NCI-H460 (cell line): ENCODE results near the gene ACAD9. TPM values are rescaled to one million over a fixed set of nuclear protein-coding genes. Genes with fewer than 3 reads are reported as not detected.
"Not testable (repeated sequence)": the region's sequence is repeated elsewhere in the genome, so short reads cannot be mapped to it uniquely, and the experiment has no call there.

Experiments used
- DNase-seq: peaks from one replicate; pipeline ENCODE4 v3.0.0-alpha.2; 2016; ENCODE audit warnings: low read depth; ENCODE audit errors: extremely low read depth
- polyA plus RNA-seq: library from polyadenylated mRNA; depleted of rRNA; stranded (reverse); fragments of >200 nt; gene quantifications from 2 replicates; pipeline ENCODE4 v1.2.3, GENCODE V29; 2014; cell fraction: nucleus; rRNA removed
- total RNA-seq: library from RNA; depleted of rRNA; stranded (reverse); fragments of >200 nt; shearing (Covaris generic); gene quantifications from 2 replicates; pipeline ENCODE4 v1.2.3, GENCODE V29; 2014; rRNA removed

The ACAD9 gene
- total RNA-seq = 14.8 and 20.0 TPM in 2 replicates
- 47.4 and 50.1 TPM in 2 replicates for polyA plus RNA-seq

DNA sequence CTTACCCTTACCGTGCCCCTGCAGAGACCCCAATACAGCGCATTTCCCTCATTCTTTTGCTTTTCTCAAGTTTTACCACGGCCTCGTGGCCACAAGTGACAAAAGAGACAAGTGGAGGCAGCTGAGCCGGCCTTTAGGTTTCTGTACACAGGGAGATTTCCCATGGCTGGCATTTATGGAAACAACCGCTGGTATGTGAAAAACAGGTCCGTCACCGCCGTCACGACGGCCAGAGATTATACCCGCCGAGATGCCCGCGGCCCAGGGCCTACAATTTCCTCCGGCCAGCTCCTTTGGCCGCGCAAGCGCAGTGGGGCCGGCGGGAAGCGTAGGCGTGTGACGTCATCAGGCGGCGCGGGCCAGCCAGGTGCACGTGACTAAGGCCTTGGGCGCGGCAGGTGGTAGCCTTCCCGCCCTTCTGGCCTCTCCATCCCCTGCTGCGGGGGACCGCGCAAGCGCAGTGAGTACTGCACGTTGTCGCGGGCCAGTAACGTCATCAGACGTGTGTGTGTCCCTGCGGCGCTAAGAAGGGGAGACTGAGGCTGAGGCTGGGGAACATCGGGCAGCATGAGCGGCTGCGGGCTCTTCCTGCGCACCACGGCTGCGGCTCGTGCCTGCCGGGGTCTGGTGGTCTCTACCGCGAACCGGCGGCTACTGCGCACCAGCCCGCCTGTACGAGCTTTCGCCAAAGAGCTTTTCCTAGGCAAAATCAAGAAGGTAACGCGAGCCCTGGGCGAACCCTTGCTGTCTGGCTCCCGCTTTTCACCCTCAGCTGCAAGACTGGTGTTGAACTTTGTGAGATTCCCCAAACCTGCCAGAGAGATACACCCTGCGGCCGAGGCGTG lies at the start of gene ACAD9:
Gene ACAD9, plus strand, starts transcription at position 496 of the 845 bp plus-strand sequence. Its CDS starts 72 bp downstream, at position 568.
- peak; percentile 94 for DNase-seq

DNA sequence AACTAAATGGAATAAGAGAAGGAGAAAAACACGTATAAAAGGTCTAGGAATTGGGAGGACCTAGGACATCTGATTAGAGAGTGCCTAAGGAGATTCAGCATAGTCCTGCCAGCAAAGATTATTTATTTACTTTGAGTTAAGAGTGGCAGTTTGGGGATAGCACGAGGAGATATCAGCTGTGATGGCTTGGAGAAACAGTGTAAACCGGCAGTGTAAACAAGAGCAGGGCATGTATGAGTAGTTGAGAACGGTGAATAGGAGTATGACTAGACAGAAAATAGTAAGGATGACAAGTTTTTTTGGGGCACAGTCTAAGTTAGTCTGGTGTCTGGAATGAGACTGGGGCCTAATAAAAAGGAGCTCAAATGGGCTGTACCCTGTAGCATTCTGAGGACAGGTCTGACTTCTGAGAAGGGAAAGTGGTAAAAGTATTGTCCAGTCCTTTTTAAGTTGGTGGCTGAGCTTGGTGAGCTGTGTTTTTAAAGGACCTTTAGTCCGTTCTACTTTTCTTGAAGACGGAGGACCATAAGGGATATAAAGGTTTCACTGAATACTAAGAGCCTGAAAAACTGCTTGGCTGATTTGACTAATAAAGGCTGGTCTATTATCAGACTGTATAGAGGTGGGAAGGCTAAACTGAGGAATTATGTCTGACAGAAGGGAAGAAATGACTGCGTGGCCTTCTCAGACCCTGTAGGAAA lies 49.3 kb upstream of the ACAD9 start:
- not testable (repeated sequence) for DNase-seq

DNA sequence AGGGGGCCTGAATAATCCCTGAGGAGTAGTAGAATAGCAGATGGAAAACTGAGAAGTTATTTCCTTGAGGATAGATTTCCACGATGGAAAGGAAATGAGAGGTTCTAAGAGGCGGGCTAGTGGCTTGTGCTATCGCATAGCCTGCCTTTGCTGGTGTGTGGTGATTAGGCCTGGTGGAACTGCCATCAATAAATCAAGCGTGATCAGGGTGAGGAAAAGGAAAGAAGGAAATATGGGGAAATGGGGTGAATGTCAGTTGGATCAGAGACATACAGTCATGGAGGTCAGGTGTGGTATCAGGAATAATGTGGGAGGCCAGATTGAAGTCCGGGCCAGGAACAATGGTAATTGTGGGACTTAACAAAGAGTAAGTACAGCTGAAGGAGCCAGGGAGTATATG lies 48.7 kb upstream of the ACAD9 start:
- DNase-seq = not testable (repeated sequence)

DNA sequence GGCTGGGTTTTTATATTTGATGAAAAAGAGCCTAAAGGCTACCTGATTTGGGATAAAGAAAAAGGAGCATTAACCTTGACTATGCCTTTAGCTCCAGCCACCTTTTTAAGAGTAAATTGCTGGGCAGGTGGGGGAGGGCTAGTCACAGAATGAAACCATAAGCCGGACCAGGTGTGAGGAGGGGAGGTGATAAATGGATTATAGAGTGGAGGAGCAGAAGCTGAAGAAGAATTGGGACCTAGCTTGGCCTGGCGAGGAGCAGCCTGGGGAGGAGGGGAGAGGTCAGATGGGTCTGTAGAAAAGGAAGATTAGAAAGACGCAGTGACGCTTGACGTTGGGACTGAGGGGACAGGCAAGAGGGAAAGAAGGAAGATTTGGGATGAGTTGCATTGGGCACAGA lies 46.4 kb upstream of the ACAD9 start:
- not testable (repeated sequence) for DNase-seq

DNA sequence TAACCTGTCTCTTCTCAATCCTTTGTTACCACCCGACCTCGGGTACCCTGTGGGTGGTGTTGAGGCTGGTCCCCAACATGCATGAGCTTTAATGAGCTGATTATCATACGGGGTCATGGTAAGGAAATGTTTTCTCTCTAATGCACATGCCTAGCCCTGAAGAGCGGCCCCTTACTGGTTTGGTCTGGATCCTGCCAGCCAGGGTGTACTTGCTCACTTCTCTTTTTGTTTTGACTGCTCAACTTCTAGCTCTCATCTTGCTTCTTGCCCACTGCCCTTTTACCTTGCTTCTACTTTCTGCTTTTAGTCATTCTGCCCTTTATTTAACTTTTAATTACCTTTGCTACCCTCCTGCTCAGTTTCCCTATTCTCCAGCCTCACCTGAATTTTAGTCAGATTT lies 44.3 kb upstream of the ACAD9 start:
- no peak for DNase-seq

DNA sequence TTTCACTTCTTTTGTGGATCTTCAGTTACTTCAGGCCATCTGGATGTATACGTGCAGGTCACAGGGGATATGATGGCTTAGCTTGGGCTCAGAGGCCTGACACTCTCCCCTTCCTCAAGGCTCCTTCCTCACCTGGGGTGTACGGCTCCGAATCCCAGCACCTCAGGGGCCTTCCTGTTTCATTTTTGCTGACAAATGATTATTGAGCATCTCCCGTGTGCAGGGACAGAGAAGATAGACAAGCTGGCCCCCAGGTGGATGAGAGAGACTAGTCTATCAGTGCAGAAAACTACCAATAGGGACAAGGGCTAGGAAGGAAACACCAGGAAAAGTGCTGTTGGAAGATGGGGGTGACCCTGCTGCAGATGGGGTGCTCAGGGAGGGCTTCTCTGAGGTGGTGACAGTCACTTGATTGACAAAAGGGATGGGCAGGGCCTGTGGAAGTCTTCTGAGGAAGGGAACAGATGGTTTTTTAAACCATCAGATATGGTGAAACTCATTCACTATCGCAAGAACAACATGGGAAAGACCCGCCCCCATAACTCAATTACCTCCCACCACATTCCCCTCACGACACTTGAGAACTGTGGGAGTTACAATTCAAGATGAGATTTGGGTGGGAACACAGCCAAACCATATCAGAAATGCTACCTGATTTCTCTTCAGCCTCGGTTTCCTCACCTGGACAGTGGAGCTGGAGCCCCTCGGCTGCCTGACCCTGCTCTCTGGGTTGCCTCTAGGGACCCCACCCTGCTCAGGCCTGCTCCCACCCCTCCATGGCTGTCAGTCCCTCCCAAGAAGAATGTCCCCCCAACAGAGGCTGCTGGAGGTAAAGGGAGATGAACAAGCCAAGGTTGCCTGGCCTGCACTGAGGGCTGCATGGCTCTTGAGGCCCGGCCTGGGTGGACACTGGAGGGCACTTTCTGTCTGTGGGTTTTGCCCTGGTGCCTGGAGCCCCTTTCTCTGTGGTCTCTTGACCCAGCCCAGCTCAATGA lies 37.2 kb upstream of the ACAD9 start:
- no peak for DNase-seq

DNA sequence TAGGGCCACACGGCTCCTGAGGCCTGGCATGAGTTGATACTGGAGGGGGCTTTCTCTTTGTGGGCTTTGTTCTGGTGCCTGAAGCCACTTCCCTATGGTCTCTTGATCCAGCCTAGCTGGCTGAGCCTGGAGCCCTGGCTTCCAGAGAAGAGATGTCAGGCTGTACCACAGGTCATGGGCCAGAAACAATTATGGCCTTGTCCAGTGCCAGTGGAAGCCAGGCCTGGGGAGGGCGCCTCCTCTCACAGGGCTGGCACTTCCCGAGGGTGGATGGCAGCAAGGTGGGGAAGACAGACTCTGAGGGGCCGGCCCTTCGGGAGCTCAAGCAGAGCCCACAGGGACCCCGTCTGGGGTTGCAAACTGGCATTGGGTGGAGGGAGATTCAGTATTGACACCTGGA lies 34.9 kb upstream of the ACAD9 start:
- DNase-seq = no peak

DNA sequence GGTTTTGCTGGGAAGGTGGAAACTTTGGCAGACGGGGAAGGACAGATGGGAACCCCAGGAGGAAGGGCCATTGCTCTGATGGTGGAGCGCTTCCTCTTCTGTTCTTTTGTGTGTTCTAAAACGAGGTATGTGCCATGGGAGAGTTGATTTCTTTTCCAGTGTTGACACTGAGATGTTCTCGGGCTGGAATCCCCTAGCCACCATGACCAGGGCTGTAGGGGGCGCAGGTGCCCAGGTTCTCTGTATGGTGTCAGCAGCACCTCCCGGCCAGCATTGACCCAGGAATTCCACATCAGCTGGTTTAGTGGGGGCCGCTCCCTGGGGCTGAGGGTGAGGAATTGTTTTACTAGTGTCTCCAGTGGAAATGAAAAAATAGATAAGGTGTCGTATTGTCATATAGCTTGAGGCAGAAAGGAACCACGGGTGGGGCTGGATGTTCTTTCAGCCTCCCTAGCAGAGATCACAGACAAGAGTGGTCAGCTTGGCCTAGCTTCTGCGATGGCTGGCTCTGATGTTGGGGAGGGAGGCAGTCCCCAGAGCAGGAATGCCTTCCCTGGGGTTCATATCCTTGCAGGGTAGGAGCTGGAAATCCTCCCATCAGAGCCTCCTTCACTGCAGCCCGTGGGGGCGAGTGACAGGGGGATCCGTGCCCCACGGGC lies 34.2 kb upstream of the ACAD9 start:
- no peak for DNase-seq

DNA sequence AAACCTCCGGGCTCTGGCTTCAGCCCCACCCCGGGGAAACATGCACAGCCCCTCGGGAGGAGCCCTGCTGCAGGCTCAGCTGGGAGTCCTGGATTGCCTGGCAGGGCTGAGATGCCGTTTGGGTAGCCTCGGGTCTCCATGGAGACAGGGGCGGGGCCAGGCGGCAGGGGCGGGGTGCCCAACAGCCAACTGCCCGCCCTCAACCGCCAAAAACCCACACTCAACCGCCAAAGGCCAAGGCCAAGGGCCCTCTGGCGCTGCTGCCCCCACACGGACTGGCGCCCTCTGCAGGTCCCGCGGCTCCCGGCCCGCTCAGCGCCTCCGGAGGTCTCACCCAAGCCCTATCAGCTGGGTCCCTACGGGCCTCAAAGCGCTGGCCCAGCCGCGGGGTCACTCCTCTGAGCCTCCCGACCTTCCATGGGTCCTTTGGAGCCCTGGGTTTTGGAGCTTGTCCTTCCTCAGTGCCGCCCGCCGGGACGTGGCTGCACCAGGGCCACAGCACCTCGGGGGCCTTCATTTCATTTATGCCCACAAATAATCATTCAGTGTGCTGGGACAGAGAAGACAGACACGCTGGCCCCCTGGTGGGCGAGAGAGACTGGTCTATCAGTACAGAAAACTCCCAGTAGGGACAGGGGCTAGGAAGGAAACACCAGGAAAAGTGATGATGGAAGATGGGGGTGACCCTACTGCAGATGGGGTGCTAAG lies 33.5 kb upstream of the ACAD9 start:
- DNase-seq = peak; percentile 20

DNA sequence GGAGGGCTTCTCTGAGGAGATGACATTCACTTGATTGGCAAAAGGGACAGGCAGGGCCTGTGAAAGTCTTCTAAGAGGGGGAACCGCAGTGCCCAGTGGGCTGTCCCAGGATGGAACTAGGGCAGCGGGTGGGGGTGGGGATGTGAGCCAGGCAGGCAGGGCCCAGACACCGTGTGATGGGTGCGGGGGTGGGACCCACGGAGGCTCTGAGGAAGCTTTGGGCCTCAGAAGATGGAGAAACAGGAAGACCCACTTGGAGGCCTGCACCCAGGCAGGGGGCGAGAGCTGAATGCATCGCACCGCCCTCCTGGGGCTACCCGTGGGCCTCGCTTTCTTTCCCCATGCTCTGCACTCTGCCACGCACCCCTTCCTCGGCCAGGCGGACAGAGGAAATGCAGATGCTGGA lies 32.9 kb upstream of the ACAD9 start:
- no peak for DNase-seq

DNA sequence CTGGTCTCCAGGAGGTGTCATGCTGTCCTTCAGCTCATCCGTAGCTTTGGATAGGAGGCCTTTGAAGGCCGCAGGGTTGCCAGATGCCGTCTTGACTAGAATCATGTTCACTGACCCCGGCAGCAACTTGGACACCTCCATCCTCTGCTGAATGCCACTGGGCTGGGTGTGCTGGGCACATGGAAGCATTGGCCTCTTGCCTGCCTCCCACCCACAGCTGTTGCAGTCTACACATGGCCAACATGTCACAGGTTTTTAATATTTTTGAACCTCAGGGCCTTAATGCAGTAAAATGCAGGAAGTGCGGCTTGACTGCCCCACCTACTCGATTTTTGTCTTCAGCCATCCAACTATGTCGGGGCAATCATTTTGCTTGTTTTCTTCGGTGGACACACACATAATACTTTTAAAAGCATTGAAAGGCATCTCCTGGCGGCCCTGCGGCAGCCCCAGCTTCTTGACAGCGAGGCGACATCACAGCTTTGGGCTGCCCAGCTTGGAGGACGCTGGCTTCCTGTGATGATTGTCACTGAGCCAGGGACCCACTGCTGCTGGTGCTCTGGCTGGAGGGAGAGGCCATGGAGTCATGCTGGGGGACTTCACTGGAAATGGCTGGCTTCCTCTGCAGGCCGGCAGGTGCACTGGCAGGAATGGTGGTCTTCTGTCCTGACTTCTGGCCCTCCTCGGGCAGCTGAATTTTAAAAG lies 31.6 kb upstream of the ACAD9 start:
- DNase-seq = no peak

DNA sequence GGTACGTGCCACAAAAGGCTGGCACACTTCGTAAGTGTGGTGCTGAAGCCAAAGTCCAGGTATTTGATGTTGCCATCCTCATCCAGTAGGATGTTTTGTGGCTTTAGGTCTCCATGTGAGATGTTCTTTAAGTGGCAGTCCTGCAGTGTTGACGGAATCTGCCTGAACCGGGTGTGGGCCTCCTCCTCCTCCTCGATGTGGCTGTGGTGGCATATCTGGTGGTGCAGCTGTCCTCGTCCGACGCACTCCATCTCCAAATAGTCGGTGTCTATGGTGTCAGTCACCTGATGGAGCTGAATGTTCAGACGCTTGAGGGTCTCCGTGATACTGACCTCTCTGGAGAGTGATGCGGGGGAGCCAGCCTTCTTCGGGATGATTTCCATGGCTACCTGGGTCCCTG lies 30.5 kb upstream of the ACAD9 start:
- DNase-seq = no peak

DNA sequence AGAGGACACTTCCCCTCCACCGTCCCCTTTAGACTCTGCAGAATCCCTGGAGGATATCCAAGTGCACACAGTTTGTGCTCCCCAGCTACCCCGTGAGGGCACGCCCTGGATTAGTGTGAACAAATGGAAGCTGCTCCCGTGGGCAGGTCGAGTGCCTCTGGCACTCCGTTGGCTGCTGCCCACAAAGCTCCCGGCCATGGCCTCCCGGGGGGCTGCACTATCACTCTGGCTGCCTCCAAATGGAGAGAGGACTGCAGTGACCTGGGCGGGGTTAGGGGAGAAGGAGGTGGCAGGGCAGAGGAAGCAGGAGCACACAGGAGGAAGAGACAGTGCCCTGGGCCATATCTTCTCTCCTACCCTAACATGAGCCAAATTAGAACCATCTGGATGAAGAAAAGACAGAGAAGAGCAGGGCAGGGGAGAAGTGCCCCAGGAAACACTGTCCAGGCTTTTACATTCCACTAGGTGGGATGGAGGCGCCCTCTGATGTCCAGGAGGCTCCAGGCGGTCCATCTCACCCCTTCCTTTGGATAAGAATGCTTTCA lies 29.4 kb upstream of the ACAD9 start:
- no peak for DNase-seq

DNA sequence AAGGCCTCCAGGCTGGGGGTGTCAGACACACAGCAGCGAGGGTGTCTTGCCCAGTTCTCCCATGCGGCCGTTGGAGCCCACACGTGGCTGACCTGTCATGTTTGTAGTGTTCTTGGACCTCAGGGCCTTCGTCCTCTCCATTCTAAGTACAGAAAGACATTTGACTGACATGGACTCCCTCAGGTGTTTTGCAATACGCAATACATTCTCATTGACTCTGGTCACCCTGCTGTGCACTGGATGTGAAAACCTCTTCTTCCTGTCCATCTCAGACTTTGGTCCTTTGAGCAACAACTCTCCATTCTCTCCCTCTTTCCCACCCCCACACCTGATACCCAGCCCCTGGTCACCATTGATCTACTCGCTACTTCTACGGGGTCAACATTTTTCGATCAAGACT lies 28.9 kb upstream of the ACAD9 start:
- no peak for DNase-seq

DNA sequence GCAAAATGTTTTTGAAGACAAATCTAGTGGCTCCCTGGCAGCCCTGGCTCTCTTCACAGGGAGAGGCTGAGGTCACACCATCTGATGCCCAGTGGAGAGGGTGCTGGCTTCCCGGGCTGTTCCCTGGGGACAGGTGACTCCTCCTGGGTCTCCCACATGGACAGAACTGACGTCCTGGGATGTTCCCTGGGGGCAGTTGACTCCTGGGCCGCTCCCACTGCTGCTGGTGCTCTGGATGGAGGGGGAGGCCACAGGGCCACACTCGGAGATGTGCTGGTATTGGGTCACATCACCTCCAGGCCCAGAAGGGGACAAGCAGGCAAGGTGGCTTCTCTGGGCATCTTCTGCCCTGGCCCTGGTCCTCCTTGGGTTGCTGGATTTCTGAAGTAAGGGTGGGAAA lies 27.8 kb upstream of the ACAD9 start:
- DNase-seq = no peak

DNA sequence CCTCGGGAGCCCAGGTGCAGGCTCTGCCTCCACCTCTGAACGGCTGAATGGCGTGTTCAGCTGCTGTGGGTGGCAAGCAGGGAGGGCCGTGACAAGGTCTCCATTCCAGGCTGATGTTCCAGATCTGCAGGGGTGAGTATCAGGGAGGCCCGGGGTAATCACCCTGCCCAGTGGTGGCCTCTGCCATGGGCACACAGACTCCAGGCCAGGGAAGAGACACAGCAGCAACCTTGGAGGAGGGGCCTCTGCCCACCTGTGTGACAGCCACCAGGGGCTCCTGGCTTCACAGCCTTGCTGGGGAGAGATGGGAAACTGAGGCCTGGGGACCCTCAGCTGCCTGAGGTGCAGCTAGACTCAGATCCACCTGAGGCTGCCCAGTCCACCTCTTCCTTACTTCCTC lies 25.6 kb upstream of the ACAD9 start:
- DNase-seq = no peak

DNA sequence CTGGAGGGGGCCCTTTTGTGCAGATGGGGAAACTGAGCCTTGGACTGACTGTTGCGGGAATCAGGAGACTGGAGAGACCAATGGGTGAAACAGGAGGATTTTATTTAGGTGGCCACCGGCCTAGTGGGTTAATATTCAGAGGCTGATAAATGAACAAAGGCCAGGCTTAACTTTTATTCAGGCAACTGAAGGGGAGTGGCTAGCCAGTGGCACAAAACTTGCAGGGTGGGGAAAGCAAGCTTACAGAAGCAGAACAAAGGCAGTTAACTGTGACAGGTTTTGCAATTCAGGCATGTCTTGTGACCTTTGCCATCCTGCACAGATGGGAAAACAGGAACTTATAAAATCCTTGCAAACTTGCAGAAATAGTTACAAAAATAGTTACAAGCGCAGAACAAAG lies 24.9 kb upstream of the ACAD9 start:
- DNase-seq = no peak

DNA sequence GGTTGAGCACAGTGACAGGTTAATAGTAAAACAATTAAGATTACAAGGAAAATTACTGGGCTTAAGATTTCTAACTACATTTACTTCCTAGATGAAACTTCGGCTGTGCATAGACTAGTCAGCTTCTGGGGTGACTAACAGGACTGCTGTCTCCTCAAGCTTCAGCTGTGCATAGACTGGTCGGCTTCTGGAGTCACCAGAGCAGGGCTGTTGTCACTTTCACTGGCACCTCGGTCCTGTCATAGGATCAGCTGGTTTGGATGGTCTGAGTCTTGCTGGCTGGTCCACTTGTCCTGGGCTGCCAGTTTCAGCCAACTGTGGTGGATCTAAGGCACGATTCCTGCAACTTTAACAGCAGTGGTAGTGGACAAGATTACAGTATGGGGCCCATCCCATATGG lies 23.9 kb upstream of the ACAD9 start:
- no peak for DNase-seq

DNA sequence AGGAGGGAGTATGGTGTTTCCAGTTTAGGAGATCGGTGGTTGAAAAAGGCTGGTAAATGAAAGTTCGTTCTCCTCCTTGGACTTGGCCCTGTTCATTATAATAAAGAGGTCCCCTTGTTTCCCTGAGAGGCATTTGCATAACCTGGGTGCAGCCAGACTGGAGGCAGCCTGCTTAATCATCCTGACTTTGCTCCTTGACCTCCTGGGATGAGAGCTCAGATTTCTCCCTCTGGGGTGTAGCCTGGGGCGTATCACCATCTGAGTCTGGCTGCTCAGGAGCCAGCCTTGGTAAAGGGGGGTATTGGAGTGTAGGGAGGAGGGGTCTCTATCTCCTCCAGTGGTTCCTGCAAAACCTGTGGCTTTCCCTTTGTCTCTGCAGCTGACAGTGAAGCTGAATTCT lies 21.3 kb upstream of the ACAD9 start:
- DNase-seq = no peak
